ENCODE data around the gene SMYD3.

The SMYD3 gene

DNA sequence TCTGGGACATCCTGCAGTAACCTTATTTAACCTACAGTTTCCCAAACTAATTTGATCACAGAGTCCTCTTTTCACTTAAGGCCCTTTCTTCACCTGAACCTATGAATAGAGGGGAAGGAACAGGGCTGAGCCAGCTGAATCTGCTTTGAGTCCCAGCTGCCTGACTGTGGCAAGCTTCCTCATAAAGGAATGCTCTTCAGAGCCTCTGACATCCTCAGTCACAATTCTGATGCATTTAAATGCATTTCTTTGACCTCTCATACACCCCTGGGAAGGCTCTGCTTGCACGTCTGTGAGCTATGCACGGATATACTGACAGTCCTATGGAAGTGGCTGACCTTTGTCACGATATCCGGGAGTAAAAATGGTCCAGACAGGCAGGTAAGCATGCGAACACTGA, 673.1 kb downstream of the SMYD3 start:
- TF ChIP-seq FOXP2 (optimal IDR thresholded peaks at IDR 0.05; ENCODE audit: borderline replicate concordance, extremely low read depth, extremely low read length, insufficient read depth) (no peak), SIN3A (IDR thresholded peaks at IDR 0.05; ENCODE audit: borderline replicate concordance, insufficient read depth, low read length) (no peak), TAF1 (IDR thresholded peaks at IDR 0.05; ENCODE audit: borderline replicate concordance, insufficient read depth, low read length) (no peak), POLR2AphosphoS5 (IDR thresholded peaks at IDR 0.05; ENCODE audit: low read depth, low read length) (no peak)
- TF ChIP-seq, protein P1, sequence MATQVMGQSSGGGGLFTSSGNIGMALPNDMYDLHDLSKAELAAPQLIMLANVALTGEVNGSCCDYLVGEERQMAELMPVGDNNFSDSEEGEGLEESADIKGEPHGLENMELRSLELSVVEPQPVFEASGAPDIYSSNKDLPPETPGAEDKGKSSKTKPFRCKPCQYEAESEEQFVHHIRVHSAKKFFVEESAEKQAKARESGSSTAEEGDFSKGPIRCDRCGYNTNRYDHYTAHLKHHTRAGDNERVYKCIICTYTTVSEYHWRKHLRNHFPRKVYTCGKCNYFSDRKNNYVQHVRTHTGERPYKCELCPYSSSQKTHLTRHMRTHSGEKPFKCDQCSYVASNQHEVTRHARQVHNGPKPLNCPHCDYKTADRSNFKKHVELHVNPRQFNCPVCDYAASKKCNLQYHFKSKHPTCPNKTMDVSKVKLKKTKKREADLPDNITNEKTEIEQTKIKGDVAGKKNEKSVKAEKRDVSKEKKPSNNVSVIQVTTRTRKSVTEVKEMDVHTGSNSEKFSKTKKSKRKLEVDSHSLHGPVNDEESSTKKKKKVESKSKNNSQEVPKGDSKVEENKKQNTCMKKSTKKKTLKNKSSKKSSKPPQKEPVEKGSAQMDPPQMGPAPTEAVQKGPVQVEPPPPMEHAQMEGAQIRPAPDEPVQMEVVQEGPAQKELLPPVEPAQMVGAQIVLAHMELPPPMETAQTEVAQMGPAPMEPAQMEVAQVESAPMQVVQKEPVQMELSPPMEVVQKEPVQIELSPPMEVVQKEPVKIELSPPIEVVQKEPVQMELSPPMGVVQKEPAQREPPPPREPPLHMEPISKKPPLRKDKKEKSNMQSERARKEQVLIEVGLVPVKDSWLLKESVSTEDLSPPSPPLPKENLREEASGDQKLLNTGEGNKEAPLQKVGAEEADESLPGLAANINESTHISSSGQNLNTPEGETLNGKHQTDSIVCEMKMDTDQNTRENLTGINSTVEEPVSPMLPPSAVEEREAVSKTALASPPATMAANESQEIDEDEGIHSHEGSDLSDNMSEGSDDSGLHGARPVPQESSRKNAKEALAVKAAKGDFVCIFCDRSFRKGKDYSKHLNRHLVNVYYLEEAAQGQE (IDR thresholded peaks at IDR 0.05; ENCODE audit: insufficient read depth in 1 of 2, low read depth in 2 of 2, low read length in 2 of 2): no peak

DNA sequence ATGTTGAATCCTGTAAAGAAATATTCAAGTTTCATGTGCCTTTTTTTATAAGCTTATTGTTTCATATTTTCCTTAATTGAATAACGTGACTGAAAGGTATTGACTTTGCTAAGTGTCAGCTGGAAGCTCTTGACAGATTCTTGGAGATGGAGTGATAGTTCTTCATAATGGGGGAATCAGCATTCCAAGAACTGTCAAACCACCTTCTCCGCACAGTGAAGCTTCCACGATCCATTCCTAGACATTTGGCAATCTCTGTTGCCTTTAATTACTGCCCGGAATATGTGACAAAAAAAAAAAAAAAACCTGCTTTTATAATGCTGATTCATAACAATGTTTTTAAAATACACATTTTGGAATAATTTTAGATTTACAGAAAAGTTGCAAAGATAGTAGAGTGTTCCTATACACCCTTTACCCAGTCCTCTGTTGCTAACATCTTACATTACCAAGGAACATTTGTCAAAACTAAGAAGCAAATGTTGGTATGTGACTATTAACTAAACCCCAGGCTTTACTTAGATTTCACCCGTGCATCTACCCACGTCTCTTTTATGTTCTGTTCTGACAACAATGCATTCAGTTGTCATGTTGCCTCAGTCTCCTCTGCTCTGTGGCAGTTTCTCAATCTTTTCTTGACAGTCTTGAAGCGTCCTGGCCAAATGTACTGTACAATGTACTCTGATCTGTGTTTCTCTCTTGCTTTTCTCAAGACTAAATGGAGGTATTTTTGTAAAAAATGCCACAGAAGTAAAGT, 674.1 kb downstream of the SMYD3 start:
- TF ChIP-seq FOXP2 (optimal IDR thresholded peaks at IDR 0.05; ENCODE audit: borderline replicate concordance, extremely low read depth, extremely low read length, insufficient read depth): no peak
- TF ChIP-seq TAF1 (IDR thresholded peaks at IDR 0.05; ENCODE audit: borderline replicate concordance, insufficient read depth, low read length): no peak
- TF ChIP-seq, protein P1 (IDR thresholded peaks at IDR 0.05; ENCODE audit: insufficient read depth in 1 of 2, low read depth in 2 of 2, low read length in 2 of 2): no peak
- TF ChIP-seq POLR2AphosphoS5 (IDR thresholded peaks at IDR 0.05; ENCODE audit: low read depth, low read length): no peak
- TF ChIP-seq SIN3A (IDR thresholded peaks at IDR 0.05; ENCODE audit: borderline replicate concordance, insufficient read depth, low read length): no peak

DNA sequence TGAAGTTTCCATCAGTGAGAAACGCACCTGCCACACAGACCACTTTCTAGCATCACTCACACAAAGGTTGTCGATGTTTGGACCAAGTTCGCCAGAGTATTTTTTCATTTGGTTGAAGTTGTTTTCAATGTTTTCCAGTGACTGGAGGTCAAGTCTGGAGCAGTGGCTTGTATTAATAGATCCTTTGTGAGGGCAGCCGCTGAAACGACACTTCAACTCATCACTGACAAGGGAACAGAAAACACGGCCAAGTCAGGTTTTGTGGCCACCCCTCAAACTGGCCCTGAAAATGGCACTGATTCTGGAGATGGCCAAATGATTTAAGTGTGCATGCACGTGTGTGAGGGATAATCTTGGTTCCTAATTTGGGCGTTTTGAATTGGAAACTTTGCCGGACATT, 675.6 kb downstream of the SMYD3 start:
- no peak for TF ChIP-seq POLR2AphosphoS5 (IDR thresholded peaks at IDR 0.05; ENCODE audit: low read depth, low read length)
- no peak for TF ChIP-seq FOXP2 (optimal IDR thresholded peaks at IDR 0.05; ENCODE audit: borderline replicate concordance, extremely low read depth, extremely low read length, insufficient read depth)
- no peak for TF ChIP-seq TAF1 (IDR thresholded peaks at IDR 0.05; ENCODE audit: borderline replicate concordance, insufficient read depth, low read length)
- TF ChIP-seq SIN3A (IDR thresholded peaks at IDR 0.05; ENCODE audit: borderline replicate concordance, insufficient read depth, low read length): no peak
- TF ChIP-seq, protein P1 (IDR thresholded peaks at IDR 0.05; ENCODE audit: insufficient read depth in 1 of 2, low read depth in 2 of 2, low read length in 2 of 2): no peak

DNA sequence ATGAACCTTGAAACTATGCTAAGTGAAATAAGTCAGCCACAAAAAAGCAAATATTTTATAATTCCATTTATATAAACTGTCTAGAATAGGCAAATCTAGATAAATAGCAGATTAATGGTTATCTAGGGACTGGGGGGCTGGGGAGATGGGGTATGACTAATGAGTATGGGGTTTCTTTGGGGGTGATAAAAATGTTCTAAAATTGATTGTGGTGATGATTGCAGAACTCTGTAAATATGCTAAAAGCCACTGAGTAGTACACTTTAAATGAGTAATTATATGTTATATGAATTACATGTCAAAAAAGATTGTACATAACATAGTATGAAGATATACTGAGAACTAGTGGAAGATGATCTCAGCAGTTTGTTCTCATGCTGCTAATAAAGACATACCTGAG, 677.3 kb downstream of the SMYD3 start:
- TF ChIP-seq SIN3A (IDR thresholded peaks at IDR 0.05; ENCODE audit: borderline replicate concordance, insufficient read depth, low read length) (no peak), POLR2AphosphoS5 (IDR thresholded peaks at IDR 0.05; ENCODE audit: low read depth, low read length) (no peak), TAF1 (IDR thresholded peaks at IDR 0.05; ENCODE audit: borderline replicate concordance, insufficient read depth, low read length) (no peak), FOXP2 (optimal IDR thresholded peaks at IDR 0.05; ENCODE audit: borderline replicate concordance, extremely low read depth, extremely low read length, insufficient read depth) (no peak)
- TF ChIP-seq, protein P1 (IDR thresholded peaks at IDR 0.05; ENCODE audit: insufficient read depth in 1 of 2, low read depth in 2 of 2, low read length in 2 of 2): no peak
